ENCODE results near the gene RERE.

RERE gene

GRCh38 chr1:8359617-8360481, 457.6 kb downstream of the RERE start:
- no peak overlapping the region for H3K4me3 ChIP-seq (replicated peaks; ENCODE audit: low read depth, low read length)
- DNase-seq (ENCODE audit: low read depth), result no peak
- TF ChIP-seq CTCF (IDR thresholded peaks at IDR 0.05; ENCODE audit: low read length, missing control alignments), result no peak

GRCh38 chr1:8358897-8359616, 458.4 kb downstream of the RERE start:
- no peak for DNase-seq (ENCODE audit: low read depth)
- no peak for TF ChIP-seq CTCF (IDR thresholded peaks at IDR 0.05; ENCODE audit: low read length, missing control alignments)
- H3K4me3 ChIP-seq (replicated peaks; ENCODE audit: low read depth, low read length), result no peak overlapping the region

GRCh38 chr1:8358241-8358896, 459.1 kb downstream of the RERE start:
- DNase-seq (ENCODE audit: low read depth), result no peak
- no peak overlapping the region for H3K4me3 ChIP-seq (replicated peaks; ENCODE audit: low read depth, low read length)
- no peak for TF ChIP-seq CTCF (IDR thresholded peaks at IDR 0.05; ENCODE audit: low read length, missing control alignments)

- DNase-seq (ENCODE audit: low read depth), result no peak
- H3K4me3 ChIP-seq (replicated peaks; ENCODE audit: low read depth, low read length), result no peak overlapping the region
- TF ChIP-seq CTCF (IDR thresholded peaks at IDR 0.05; ENCODE audit: low read length, missing control alignments), result no peak
Measured at GRCh38 chr1:8357329-8358101, 459.9 kb downstream of the RERE start.

GRCh38 chr1:8356256-8357209, 460.9 kb downstream of the RERE start:
- DNase-seq (ENCODE audit: low read depth), result no peak
- no peak for TF ChIP-seq CTCF (IDR thresholded peaks at IDR 0.05; ENCODE audit: low read length, missing control alignments)
- no peak overlapping the region for H3K4me3 ChIP-seq (replicated peaks; ENCODE audit: low read depth, low read length)
